HG03575 (cell line): Measurements from ENCODE around the gene PYGL.

Source experiments
- ATAC-seq: cut with Tn5 transposase; IDR thresholded peaks from one replicate; pipeline ENCODE4 v1.9.1; 2021; ENCODE audit not compliant: unreplicated experiment, insufficient number of reproducible peaks, low FRiP score; ENCODE audit errors: extremely low read depth

Gene PYGL

GRCh38 chr14:50887476-50887875 lies 56.8 kb downstream of the PYGL start:
- no peak for ATAC-seq

DNA sequence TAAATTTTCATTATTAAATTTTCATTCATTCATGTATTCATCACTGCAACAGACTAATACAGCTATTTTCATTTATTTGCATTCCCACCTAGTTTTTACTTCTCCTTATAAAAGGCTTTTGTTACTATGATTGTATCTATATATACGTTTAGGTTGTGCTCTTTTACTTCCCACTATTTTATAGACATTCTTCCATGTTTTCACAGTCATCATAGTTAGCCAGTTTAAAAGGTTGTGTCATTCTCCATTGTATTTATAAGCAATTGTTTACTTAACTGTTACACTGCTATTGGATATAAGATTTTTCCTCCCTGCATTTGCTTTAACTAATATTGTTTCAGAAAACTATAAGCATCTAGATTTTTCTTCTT lies 60.5 kb downstream of the PYGL start:
- ATAC-seq = no peak

DNA sequence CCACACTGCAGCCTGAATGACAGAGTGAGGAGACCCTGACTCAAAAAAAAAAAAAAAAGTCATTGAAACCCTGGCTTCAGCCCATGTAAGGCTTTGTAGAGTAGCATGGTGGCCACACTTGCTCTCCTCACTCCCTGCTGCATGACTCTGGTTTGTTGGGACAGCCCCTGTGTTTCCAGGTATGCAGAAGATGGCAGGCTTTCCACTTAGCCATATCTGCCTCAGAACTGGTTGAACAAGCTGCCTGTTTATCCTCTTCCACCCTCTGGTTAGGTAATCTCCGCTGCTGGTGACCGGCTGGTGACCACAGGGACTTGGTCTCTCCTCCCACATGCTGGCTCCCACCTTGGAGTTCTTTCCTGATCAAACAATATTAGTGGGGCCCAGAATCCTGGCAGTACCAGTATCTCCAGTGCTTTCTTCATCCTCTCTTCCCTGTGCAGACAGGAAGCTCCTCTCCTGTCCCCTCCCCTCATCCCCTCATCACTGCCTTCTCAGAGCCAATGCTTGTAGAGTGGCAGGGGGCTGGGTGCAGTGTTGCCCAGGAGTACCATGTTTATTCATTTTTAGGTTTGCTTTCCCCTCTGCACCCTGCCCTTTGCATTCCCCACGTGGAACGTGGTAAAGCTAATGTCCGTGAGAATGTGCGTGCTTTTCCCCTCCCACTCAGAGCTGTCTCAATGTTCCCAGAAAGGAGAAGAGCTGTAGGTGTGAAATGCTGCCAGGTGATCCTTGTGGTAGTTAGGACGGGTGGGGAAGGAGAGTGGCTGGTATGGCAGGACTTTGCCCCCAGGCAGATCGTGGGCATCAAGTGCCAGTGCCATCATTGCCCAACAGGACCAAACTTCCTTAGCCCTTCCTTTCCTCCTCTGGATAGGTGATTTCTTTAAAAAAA lies 61.1 kb downstream of the PYGL start:
- ATAC-seq = no peak

- peak; percentile 80 for ATAC-seq
Measured at GRCh38 chr14:50875359-50876070, 68.8 kb downstream of the PYGL start.

GRCh38 chr14:50874757-50875156 lies 69.5 kb downstream of the PYGL start:
- no peak for ATAC-seq

GRCh38 chr14:50871914-50872732 lies 72.2 kb downstream of the PYGL start, which contains the start of gene ABHD12B:
TSS of gene ABHD12B (plus strand) at chr14:50872053. CDS start at chr14:50872175, 122 bp downstream.
- no peak for ATAC-seq

GRCh38 chr14:50871228-50871627 lies 73.1 kb downstream of the PYGL start:
- ATAC-seq = no peak

DNA sequence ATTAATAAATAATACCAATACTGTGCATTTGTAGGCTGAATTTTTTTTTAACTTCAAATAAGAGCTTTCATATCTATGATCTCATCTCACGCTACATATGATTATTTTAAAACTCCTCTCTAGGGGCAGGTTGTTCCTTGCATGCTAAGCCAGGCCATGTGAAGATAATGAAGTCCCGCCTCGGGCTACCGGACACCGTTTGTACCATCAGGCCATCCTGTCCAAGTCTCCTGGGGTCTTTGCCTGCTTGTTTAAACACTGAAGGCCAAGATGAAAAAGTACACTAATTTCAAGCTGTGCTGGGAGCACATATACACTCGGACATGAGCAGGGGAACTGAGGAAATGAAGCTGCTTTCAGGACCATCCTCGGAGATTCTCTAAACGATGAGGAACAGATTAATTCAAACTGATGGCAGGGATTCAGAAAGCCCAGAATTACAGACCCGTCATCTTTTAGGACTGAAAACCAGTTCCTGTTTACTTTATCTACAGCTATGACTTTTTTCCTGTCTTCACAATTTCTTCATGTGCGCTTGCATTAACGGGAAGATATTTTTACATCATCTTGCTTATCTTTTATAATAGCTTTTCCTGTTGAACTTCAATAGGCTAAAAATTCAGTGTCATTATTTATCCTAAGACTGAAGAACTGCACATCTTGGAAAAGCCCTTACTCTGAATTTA lies 78.7 kb downstream of the PYGL start:
- ATAC-seq = no peak

DNA sequence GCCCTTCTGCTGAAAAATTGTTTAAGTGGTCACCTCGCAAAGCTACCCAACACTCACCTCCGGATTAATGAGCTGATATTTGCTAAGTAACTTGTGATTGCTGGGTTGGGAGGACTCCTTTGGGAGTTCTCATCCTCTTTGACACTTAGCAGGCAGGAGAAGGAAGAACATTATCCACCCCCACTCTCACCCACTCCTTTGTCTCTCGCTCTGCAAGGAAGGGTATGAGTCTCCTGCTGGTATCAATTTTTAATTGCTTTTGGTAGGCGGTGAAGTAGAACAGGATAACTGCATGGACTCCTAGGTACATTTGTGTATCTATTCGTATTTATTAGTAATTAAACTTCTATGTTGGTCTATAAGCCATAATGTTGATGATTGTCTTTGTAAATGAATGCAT lies 79.3 kb downstream of the PYGL start:
- no peak for ATAC-seq

GRCh38 chr14:50864237-50864636 lies 80.0 kb downstream of the PYGL start:
- no peak for ATAC-seq

- ATAC-seq = no peak
Measured at GRCh38 chr14:50862036-50862570, 82.2 kb downstream of the PYGL start.

DNA sequence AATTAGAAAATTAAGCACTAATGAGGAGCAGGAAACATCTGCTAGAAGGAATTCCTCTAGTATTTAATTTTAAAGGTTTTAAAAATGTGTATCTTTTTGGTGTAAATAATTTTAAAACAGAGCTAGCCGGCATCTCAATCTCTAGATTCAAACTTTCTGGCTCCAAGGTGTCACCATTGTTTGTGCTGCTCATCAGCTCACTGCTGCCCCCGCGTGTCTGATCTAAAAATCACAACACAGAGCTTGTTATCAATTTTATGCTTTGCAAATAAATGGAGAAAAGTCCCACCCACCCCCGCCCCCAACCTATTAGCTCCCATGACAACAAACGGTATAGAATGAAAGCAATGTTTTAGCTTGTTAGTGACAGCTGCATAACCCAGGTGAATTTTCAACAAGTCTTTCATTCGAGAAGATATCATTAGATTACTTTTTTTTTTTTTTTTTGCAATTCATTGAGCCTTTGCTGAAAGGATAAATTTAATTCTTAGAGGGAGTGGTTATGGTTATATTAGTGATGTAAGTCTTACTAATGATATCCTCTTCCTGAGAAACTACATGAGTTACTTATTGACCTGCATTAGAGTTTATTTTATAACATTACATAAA lies 83.7 kb downstream of the PYGL start:
- ATAC-seq = no peak

DNA sequence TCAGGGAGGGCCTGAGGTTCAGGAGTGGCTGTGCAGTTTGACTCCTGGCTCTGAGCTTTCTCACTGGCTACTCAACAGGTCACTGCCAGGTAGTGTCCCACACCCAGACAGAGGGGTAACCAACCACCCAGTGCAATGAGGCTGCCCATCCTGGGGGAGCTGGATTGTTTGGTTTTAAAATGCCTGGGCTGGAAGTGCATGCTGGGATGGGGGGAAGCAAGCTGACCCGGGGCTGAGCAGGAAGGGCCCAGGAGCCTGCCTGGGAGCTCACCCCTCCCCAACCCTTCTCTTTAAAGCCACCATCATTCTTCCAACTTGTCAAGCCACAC lies 85.0 kb downstream of the PYGL start:
- no peak for ATAC-seq

GRCh38 chr14:50856660-50857059 lies 87.6 kb downstream of the PYGL start:
- ATAC-seq = no peak

DNA sequence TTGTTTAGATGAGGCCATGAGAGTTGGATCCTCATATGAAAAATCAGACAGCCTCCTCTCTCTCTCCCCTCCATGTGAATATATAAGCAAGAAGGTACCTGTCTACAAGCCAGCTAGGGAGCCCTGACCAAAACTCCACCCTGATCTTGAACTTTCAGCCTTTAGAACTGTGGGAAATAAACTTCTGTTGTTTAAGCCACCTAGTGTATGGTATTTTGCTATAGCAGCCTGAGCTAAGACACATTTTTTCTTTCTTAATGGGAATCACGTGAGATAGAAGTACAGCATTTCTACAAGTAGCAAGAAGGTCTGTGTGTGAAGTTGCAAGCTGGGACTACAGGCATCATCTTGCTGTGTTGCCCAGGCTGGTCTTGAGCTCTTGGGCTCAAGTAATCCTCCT lies 88.7 kb downstream of the PYGL start:
- ATAC-seq = no peak
